HK-2 (cell line): ENCODE measurements around the gene RBM19.

ENCODE experiments used
- DNase-seq: peaks from one replicate; pipeline ENCODE4 v3.0.0-alpha.2; 2018; ENCODE audit not compliant: unreplicated experiment

RBM19 gene

GRCh38 chr12:113880988-113881962 lies 84.8 kb downstream of the RBM19 start:
- no peak for DNase-seq

GRCh38 chr12:113880326-113880725 lies 85.8 kb downstream of the RBM19 start:
- no peak for DNase-seq

- DNase-seq, result no peak
These were observed 86.5 kb downstream of the RBM19 start for GRCh38 chr12:113879658-113880057.

- DNase-seq, result no peak
These were observed 88.5 kb downstream of the RBM19 start for GRCh38 chr12:113877607-113878006.

- DNase-seq, result no peak
These were observed 90.0 kb downstream of the RBM19 start for GRCh38 chr12:113876160-113876559.

- DNase-seq, result no peak
These were observed 90.4 kb downstream of the RBM19 start for GRCh38 chr12:113875691-113876090.

GRCh38 chr12:113874999-113875561 lies 91.0 kb downstream of the RBM19 start:
- no peak for DNase-seq

DNA sequence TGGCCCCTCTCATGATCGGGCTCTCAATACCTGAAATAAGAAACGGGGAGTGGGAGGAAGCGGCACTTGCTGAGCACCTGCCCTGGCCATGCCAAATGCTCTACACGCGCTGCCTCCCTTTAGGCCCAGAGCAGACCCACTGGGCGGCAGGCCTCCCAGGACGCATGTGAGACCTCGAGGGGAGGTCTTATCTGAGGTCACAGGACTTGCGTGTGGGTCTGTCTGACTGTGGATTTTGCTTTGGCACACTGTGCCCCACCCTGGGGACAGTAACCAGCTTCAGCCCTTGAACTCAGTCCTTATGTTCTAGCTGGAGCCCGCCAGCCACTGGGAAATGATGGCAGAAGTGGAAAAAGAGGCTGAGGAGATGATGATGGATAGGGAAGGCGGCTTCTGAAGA lies 91.8 kb downstream of the RBM19 start:
- no peak for DNase-seq

DNA sequence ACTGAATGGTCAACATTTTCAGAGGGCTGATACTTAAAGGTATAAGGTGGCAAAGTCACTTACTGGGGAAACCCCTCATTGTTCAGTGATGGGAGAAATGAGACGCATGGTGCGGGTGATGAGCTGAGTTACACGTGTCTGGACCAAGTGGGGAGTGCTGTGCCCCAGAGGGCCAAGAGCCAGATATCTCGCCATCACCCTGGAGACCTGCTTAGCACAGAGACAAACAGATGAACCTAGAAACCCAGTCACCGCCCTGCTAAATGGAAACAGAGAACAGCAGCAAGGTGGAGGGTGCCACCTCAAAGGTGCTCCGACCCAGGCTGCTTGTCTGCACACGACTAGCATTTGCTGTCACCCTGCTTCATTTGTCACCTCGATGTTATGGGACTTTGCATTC lies 92.4 kb downstream of the RBM19 start:
- DNase-seq, result no peak

GRCh38 chr12:113870890-113871289 lies 95.2 kb downstream of the RBM19 start:
- DNase-seq, result no peak

DNA sequence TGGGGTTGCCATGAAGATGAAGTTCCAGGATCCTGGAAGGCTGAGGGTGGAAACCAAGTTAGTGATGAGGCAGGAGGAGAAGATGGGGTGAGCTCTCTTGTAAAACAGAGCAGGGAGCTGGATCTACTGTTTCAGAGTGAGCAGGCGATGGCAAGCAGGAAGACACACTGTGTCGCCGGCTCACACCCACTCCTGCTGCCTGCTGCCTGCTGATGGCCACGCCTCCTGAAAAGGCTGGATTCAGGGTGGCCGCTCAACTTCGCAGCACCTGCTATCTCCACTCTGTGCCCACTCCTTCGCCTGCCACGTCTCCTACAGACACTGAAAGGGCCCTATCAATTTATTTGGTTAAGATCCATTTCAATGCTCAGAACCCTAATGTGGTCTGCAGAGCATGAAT lies 96.1 kb downstream of the RBM19 start:
- no peak for DNase-seq

- DNase-seq, result no peak
These were observed 97.8 kb downstream of the RBM19 start for GRCh38 chr12:113868365-113868764.

GRCh38 chr12:113867258-113867657 lies 98.9 kb downstream of the RBM19 start:
- no peak for DNase-seq

GRCh38 chr12:113866496-113866895 lies 99.6 kb downstream of the RBM19 start:
- no peak for DNase-seq

DNA sequence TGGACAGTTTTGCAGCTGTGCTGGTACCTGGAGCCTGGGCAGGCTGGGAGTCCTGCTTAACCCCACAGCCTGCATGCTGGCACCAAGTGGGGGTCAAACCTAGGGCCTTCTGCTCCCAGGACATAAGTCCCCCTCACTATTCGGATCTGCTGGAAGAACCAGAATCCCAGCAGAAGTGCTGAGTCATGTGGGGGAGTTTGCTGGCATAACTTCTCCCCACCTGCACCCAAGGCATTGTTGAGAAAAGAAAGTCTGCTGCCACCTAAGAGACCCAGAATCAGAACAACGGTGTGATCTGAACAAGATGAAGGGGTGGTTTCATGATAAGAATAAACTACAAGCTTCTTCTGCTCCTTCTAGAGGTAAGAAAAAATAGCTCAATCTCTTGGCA lies 102.7 kb downstream of the RBM19 start:
- no peak for DNase-seq

DNA sequence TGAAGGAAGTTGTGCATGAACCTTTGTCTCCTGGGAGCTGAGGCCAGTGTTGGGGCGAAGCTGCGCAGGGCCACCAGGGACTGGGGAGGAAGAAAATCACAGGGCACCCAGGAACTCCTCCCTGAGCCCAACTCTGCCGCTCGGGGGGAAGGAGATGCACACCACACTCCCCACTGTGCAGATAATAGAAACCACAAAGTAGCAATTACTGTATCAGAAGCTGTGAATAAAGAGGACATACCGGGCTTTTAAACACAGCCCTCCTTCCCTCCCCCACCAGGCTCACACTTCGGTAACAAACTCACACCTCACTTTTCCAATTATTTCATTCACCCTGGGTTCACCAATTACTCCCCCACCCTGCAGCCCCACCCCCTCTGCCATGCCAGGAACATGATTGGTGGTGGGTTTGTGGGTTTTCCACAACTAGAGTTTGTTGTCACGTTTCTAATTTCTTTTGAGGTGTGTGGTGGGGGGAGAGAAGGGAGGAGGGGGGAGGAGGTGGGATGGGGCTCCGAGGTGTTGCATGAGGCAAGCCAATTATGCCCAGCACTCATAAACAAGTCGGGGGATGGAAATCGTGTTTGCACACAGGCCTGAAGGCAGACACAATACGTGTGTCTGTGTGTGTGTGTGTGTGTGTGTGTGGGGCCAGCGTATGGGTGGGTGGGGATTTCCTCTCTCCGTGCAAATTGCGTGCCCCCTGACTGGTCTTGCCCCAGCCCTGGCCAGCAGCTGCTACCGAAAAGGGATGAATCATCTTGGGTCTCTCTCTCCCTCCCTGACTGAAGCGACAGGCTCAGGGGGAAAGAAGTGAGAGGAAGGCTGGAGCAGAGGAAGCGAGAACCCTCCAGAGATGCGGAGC lies 103.3 kb downstream of the RBM19 start:
- DNase-seq, result no peak

- DNase-seq, result no peak
These were observed 104.3 kb downstream of the RBM19 start for GRCh38 chr12:113861708-113862312.

DNA sequence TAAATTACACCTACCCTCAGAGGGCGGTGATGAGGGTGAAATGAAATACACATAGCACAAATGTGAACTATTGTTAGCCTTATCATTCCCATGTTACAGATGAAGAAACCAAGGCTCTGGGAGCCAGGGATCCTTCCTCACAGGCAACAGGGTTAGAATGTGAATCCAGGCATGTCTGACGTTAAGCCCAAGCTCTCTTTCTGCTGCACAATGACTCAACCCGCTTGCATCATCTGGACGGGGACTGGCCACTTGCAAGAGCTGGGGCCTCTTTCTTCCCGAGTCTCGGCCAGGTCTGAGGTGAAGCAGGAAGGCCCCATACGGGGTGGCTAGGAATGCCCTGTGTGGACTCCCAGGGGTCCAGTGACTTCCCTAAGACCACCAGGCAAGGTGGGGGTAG lies 105.2 kb downstream of the RBM19 start:
- peak; percentile 80 for DNase-seq

GRCh38 chr12:113860059-113860820 lies 105.9 kb downstream of the RBM19 start:
- DNase-seq, result no peak

- no peak for DNase-seq
These were observed 107.2 kb downstream of the RBM19 start for GRCh38 chr12:113858841-113859386.

- DNase-seq, result no peak
These were observed 108.8 kb downstream of the RBM19 start for GRCh38 chr12:113857371-113857770.
